GM18519 (cell line): ENCODE data around the gene TSEN34.
"Not testable (repeated sequence)": the region's sequence is repeated elsewhere in the genome, so short reads cannot be mapped to it uniquely, and the experiment has no call there.

Source experiments
- ATAC-seq: cut with Tn5 transposase; IDR thresholded peaks from one replicate; pipeline ENCODE4 v1.9.1; 2021; ENCODE audit warnings: mild to moderate bottlenecking, moderate library complexity; ENCODE audit not compliant: unreplicated experiment, low FRiP score

The TSEN34 gene

DNA sequence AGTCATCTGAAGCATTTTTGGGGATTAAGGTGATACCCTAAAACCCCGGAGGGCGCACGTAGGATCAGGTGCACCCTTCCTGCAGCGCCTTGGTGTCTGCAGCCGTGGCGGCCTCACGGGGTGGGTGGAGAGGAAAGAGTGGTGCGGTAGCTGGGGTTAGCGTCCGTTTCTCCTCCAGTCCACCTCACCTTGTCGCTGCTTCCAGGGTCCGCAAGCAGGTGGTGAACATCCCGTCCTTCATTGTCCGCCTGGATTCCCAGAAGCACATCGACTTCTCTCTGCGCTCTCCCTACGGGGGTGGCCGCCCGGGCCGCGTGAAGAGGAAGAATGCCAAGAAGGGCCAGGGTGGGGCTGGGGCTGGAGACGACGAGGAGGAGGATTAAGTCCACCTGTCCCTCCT, 16.1 kb downstream of the TSEN34 start:
- ATAC-seq = not testable (repeated sequence)

DNA sequence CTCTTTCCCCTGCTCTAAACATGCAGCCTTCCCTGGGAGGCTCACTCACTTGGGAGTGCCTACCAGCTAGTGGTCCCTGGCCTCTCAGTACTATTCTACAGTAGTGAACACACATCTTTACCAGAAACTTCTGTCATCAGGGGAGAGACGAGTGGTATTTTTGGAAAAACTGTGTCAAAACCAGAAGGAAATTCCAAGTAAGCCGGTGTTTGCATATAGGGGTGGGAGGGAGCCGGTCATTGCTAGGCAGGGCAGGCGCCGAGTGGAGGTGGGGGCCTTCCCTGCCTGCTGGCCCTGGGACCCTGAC, 16.5 kb downstream of the TSEN34 start:
- ATAC-seq = no peak

DNA sequence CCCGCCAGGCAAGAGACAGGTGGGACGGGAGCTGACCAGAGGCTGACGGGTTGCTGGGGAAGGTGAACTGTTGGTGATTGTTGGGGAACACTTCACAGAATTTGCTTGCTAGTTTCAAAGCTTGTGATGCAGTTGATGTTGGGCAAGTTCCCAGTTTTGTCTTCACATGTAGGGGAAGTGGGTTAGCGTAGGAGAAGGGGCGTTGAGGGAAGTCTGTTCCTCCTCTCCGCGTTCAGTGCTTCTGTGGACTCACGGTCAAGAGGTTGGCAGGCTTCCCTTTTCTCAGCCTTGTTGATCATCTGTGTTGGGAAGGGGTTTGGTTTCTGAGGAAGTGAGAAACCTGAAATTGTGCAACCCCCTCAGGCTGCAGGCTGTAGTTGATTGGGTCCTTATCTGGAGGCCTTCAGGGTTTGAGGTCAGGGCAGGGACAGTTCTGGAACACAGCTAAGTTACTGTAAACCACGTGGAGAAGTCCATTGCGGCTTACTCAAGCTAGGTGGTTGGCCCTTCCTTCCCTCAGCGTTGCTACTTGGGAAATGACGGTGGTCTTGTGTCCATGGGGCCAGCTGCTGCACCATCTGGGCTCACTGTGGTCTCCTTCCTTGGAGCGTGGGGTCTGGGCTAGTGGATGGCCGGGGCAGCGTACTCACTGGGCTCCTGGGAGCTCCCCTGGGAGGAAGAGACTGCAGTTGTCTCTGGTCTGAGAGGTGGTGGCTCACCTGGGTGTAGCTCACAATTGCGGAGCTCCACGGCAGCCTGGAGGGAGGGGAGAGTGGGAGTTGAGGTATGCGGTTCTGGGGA, 17.1 kb downstream of the TSEN34 start:
- ATAC-seq = no peak

DNA sequence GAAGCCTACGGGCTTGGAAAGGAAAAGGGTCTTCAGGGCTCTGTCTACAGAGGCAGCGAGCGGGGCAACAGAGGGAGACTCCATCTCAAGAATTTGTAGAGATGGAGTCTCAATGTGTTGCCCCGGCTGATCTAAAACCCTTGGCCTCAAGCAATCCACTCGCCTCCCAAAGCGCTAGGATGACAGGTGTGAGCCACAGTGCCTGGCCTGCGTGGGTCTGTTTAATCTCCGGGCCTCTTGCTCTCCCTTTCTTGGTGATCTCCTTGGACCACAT, 17.6 kb downstream of the TSEN34 start:
- ATAC-seq = no peak

DNA sequence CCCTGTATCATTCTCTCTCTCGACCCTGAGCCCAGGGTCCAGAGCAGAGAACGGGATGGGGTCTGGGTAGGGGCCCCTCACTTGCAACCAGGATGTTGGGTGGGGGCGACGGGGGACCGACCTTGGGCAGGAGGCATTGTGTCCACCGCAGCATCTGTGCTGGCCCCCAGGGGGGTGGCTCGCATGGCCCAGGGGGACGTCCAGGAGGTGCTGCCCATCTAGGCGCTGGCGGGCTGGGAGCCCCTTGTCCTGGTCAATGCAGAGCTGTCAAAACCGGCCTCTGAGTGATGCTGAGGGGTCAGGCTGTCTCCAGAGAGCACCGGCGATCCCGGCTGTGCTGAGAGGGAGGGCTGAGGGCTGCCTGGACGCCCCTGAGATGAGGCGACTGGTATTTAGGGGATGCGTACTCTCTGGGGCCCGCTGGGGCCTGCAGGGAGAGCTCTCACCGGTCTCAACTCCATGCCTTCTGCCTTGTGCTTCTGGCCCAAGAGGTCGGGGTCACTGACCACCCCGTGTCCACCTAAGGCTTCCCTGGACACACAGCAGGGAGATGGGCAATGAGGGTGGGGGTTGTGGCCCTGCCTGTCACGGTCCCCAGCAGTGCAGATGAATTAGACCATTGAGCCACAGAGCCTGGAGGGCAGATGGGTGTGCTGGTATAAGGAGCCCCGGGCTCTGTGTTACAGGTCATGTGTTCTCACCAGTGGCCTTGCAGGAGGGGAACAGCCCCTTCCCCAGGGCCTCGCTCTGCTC, 18.1 kb downstream of the TSEN34 start:
- ATAC-seq = no peak

DNA sequence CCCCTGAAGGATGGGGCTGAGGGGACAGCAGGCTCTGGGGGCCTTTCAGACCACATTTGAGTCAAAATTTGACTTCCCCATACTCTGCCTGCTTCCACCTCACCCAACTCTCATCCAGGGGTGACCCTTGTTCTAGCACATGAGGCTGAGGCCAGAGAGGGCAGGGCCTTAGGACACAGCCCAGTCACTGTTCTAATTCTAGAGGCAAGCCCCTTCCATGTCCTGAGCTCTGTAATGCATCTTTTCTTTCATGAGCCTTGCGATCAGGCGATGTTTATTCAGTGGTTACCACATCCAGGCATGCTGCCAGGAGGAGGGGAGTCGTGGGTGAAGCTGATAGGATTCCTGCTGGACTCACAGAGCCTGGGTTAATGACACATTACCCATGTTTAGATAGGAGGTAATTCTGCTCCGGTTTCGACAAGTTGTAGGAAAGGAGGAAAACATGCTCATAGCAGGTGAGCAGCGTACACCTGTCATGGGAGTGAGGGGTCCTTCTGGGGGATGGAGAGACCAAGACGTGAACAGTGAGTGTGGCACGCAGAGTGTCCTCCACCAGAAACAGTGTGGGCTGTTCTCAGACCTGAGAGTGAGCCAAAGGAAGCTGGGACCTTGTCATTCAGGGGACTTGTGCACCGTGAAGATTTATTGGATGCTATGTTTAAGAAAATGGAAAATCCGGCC, 18.8 kb downstream of the TSEN34 start:
- ATAC-seq = no peak

DNA sequence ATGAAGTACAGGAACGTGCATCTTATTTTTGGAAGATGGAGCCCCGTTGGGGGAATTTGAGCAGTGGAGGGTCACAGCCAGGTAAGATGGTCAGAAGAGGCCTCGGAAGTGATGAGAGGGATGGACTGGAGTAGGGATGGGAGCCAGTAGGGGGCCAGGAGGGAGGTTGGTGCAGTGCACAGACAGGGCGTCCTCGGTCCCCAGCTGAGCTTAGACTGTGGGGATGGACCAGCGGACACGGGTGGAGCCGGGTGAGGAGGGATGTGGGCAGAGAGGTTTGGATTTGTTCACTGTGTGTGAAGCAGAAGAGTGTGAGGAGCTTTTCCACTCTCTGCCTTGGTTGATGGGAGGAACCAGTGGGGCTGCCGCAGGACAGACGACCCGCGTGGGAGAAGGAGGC, 20.1 kb downstream of the TSEN34 start:
- no peak for ATAC-seq

DNA sequence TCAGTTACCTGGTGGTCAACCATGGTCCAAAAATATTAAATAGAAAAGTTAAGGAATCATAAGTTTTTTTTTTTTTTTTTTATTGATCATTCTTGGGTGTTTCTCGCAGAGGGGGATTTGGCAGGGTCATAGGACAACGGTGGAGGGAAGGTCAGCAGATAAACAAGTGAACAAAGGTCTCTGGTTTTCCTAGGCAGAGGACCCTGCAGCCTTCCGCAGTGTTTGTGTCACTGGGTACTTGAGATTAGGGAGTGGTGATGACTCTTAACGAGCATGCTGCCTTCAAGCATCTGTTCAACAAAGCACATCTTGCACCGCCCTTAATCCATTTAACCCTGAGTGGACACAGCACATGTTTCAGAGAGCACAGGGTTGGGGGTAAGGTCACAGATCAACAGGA, 23.1 kb downstream of the TSEN34 start:
- ATAC-seq = not testable (repeated sequence)

DNA sequence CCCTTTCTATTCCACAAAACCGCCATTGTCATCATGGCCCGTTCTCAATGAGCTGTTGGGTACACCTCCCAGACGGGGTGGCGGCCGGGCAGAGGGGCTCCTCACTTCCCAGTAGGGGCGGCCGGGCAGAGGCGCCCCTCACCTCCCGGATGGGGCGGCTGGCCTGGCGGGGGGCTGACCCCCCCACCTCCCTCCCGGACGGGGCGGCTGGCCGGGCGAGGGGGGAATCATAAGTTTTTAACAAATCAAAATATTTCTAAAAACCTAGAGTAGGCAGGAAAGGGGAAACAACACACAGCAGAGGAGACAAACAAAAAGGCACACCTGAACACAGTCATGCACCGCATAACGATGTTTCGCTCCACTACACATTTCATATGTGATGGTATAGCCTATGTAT, 23.6 kb downstream of the TSEN34 start:
- ATAC-seq = not testable (repeated sequence)

DNA sequence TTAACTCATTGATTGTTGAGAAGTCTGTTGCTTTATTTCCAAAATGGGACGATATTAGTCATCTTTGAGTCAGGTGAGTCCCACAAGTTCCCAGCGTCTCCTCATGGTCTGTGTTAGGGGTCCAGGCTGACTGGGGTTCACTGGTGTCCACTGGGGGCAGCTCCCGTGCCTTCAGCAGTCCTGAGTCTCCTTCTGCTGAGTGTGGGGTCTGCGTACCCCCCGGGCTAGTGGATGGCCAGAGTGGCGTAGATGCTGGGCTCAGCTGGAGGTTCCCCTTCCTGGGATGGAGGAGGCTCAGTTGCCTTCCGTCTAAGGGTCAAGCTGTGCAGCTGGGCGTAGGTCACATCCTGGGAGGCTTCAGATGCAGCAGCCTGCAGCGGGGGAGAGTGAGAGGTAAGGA, 25.8 kb downstream of the TSEN34 start:
- ATAC-seq = no peak

DNA sequence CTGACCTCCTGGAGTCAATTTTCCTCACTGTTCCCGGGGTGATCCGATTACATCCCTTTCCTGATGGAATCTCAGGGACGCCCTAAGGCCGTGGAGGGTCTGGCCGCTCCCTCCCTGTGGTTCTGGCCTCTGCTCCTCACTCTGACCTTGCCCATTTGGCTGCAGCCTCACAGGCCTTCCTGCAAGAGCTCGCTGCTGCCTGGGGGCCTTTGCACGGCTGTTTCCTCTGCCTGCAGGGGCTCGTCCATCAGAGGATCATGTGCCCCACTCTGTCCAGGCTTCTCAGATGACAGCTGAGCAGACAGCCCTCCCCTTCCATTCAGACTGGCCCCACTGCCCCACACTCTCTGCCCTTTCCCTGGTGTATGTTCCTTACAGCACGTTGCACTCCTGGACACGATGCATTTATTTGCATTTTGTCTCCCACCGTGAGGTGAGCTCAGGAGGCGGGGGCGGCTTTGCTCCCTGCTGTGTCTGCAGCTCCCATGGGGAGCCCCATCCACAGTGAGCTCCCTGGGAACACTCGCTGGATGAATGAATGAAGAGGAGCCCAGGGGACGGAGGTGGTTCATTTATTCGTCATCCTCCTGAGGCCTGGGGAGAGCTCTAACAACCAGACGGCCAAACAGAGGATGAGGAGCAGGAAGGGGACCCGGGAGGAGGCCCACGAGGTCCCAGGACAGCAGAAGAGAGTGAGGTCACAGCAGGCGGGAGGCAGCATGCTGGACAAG, 26.6 kb downstream of the TSEN34 start:
- ATAC-seq = not testable (repeated sequence)

DNA sequence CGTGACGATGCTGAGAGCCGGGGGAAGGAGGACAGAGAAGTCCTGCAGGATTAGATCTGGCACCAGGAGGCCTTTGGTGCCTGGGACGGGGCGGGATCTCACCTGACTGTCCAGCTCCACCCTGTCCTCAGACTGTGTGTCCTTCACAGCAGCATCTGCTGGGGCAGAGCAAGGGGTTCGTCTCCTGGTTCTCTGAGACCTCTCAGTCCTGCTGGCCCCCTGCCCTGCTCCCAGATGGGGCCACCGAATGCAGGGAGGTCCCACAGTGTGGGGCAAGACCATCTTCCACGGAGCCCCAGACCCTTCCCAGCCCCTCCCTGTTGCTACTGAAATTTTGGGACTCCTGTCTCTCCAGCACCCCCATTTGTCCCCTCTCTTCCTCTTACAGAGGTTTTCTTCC, 27.2 kb downstream of the TSEN34 start:
- ATAC-seq = no peak

DNA sequence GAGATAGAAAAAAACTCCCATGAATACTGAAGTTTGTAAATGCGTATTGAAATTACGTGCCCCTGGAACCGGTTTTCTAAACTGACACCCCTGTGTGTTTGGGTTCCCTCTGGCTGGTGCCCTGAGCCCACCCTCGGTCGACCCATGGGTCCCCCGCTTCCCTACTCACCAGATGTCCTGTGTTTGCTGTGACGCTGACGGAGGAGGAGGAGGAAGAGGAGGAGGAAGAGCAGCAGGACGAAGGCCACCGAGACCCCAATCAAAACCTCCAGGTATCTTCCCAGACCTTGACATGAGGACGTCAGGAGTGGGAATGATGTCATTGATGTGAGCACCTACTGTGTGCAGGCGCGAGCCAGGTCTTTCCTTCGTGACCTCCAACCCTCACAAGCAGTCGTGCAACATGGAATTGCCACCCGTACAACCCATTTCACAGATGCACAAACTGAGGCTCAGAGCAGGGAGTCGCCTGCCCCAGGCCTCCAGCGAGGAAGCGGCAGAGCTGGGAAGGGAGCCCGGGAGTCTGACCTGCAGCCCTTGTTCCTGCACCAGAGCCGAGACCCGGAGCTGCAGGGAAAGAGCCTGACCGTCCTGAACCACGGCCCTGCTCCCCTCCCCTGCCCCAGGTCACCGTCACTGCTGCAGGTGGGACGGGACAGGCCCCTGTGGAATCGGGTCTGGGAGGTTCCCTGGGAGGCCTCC, 28.0 kb downstream of the TSEN34 start:
- no peak for ATAC-seq

DNA sequence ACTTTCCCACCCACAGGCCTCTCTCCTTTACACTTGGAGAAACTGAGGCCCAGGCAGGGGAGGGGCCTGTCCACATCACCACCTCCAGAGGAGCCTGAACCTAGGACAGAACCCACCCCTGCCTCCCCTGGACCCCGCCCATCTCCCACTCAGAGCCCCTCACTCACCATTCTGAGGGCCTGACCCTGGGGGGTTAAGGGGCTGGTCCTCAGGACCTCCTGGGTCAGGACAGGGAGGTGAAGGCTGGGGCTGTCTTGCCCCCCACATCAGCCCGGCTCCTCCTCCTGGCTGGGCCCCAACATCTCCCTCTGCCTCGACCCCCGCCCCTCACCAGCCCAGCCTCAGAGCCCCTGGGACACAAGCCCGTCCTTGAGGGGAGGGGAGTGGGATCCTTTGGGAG, 28.6 kb downstream of the TSEN34 start:
- ATAC-seq = not testable (repeated sequence)

DNA sequence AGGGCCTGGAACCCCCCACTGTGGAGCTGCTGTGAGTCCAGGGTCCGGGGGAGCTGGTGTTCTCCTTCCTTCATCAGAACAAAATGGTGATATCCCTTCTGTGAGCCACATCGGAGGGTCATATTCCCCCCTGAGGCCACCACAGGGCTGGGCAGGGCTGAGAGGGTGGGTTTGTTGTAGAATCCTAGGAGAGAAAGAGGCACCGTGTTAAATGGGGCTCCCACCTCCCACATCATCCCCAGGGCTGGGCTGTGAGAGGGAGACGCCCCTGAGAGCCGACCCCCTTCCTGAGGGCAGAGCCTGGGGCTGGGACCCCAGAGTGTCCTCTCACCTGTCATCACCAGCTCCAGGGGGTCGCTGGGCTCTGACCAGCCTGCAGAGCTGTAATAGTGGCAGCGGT, 30.8 kb downstream of the TSEN34 start:
- ATAC-seq = not testable (repeated sequence)

DNA sequence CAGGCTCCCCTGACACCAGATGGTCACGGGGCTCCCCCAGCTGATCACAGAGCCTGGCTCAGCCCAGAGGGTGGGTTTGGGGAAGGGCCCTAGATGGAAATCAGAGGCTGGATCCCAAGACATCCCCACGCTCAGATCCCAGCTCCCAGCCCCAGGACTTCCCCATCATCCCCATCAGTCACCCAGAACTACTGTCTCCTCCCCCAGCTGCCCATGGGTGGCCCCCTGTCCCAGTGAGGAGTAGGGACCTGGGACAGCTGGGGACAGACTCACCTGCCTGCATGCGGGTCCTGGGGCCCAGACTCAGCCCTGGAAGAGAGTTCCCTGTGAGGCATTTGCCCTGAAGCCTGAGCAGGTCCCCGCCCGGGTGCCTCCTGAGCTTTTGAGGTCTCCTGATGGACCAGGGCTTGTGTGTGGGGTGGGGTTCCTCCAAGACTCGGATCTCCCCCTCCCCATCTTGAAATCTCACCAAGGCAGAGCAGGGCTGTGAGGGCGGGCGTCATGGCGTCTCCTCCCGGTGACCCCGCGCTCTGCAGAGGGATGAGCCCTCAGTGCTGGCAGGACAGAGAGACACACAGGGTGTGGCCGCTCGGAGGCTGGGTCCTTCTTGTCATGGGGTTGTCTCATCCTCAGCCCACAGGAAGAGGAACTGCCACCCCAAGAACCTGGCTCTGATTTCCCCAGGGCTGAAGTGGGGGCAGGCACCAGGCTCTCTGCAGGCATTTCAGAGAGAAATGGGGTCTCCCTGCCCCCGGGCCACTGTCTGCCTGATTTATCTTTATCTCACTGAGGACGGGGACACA, 31.6 kb downstream of the TSEN34 start, which contains the start of gene LILRB3:
Gene LILRB3 (minus strand): TSS at position 534 of the 803 bp plus-strand sequence. CDS start 31 bp downstream, at position 503.
- ATAC-seq = not testable (repeated sequence)

DNA sequence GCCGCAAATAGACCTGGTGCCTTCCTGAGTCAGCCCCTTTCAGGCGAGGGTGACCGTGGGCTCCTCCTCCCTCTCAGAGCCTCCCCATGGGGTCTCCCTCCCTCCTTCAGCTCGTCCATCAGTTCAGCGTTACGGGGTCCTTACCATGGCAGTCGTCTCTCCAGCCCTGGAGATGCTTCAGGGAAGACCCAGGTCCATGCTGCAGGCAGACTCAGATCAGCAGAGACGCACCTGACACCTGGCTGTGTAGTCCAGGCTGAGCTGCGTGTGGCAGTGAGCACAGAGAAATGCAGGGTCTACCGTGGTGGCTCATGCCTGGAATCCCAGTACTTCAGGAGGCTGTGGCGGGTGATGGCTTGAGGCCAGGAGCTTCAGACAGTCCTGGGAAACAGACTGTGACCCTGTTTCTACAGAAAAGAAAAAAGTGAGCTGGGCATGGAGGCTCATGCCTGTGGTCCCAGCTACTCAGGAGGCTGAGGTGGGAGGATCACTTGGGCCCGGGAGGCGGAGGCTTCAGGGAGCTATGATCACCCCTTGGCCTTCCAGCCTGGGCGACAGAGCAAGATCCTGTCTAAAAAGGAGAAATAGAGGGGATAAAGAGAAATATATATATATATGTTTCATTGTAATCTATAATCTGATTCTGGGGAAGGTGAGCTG, 32.3 kb downstream of the TSEN34 start:
- not testable (repeated sequence) for ATAC-seq

DNA sequence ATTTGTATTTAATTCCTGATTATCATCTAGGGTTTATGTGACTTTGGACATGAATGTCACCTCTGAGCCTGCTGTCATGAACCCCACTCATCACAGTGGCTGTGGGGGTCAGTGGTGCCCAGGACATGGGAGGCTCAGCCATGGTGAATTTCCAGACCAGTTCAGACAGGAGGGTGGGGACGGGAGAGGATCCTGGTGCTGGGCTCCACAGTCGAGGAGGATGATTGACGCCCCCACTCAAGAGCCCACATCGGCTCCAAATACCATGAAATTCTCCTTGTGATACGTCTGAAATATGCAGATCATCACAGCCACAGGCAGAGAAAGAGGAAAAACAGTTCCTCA, 32.8 kb downstream of the TSEN34 start:
- ATAC-seq = not testable (repeated sequence)

DNA sequence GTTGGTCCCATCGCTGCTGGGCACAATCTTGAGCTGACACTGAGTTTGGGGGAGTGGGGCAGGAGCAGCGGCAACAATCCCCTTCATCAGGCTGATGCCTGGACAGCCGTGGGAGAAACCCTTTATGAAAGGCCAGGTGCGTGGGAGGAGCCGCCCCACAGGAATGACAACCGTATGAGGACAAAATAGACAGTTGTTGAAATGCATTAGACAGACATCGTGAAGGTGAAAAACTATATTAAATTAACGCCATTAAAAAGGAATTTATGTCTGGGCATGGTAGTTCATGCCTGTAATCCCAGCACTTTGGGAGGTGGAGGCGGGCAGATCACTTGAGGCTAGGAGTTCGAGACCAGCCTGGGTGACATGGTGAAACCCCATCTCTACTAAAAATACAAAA, 33.5 kb downstream of the TSEN34 start:
- ATAC-seq = not testable (repeated sequence)
